Smooth muscle cell (in vitro differentiated cells): ENCODE data around the gene DNAAF8. TPM values are rescaled to one million over a fixed set of nuclear protein-coding genes. Genes with fewer than 3 reads are reported as not detected.

ENCODE experiments used
- DNase-seq: peaks from one replicate; lab custom pipeline; 2025; ENCODE audit not compliant: unreplicated experiment; lab: John Stamatoyannopoulos, UW
- H2AFZ ChIP-seq: fragments of 200-600 bp; sonication (generic); 2 replicates; pipeline ENCODE4 v1.6.0; 2016; ENCODE audit warnings: antibody characterized with exemption, low read depth, mild to moderate bottlenecking
- H3F3A ChIP-seq: fragments of 200-600 bp; sonication (generic); 2 replicates; pipeline ENCODE4 v1.6.0; 2017; ENCODE audit warnings: antibody characterized with exemption, low read depth
- H3K27ac ChIP-seq: fragments of 200-600 bp; sonication (generic); 2 replicates; pipeline ENCODE4 v1.5.1; 2016; ENCODE audit warnings: low read depth, mild to moderate bottlenecking
- H3K27me3 ChIP-seq: fragments of 200-600 bp; sonication (generic); 2 replicates; pipeline ENCODE4 v1.6.1; 2016; ENCODE audit warnings: low read depth, mild to moderate bottlenecking
- H3K36me3 ChIP-seq: fragments of 200-600 bp; sonication (generic); 2 replicates; pipeline ENCODE4 v1.5.1; 2016; ENCODE audit warnings: low read depth
- H3K4me1 ChIP-seq: fragments of 200-600 bp; sonication (generic); 2 replicates; pipeline ENCODE4 v1.5.1; 2016; ENCODE audit warnings: low read depth
- H3K4me2 ChIP-seq: fragments of 200-600 bp; sonication (generic); 2 replicates; pipeline ENCODE4 v1.6.0; 2016; ENCODE audit warnings: mild to moderate bottlenecking
- H3K4me3 ChIP-seq: fragments of 200-600 bp; sonication (generic); 2 replicates; pipeline ENCODE4 v1.5.1; 2016; ENCODE audit warnings: mild to moderate bottlenecking
- H3K79me2 ChIP-seq: fragments of 200-600 bp; sonication (generic); 2 replicates; pipeline ENCODE4 v1.6.0; 2016; ENCODE audit warnings: low read depth, mild to moderate bottlenecking
- H3K9ac ChIP-seq: fragments of 200-600 bp; sonication (generic); 2 replicates; pipeline ENCODE4 v1.6.0; 2016; ENCODE audit warnings: low read depth
- H3K9me3 ChIP-seq: fragments of 200-600 bp; sonication (generic); replicated peaks from 2 replicates; pipeline ENCODE4 v1.5.1; 2016; ENCODE audit warnings: low read depth
- H4K20me1 ChIP-seq: fragments of 200-600 bp; sonication (generic); 2 replicates; pipeline ENCODE4 v1.6.0; 2016; ENCODE audit warnings: low read depth
- WGBS: methylation state at CpG from one replicate; pipeline ENCODE4 v1.1.7; 2016; ENCODE audit warnings: low lambda C conversion rate; 5-methylcytosine and 5-hydroxymethylcytosine counted together
- polyA plus RNA-seq: library from polyadenylated mRNA; unstranded; fragments of >200 nt; fragmentation: Nextera tagmentation; extraction: Ambion mirVana; gene quantifications from 2 replicates; pipeline ENCODE4 v1.2.1, GENCODE V29; 2016
- total RNA-seq: library from RNA; depleted of rRNA; stranded (reverse); fragments of >200 nt; gene quantifications from 2 replicates; pipeline ENCODE4 v1.2.3, GENCODE V29; 2014
- TF ChIP-seq, protein P1 (sequence below): fragments of 200-600 bp; sonication (generic); IDR thresholded peaks from 2 replicates; pipeline ENCODE4 v1.5.1; 2017; ENCODE audit warnings: borderline replicate concordance, mild to moderate bottlenecking, antibody characterized with exemption; ENCODE audit not compliant: insufficient read depth, poor library complexity, severe bottlenecking

Gene DNAAF8
- total and polyA plus RNA-seq, 2 experiments from 2014 or later, result 2.9 TPM; not detected in 1

DNA sequence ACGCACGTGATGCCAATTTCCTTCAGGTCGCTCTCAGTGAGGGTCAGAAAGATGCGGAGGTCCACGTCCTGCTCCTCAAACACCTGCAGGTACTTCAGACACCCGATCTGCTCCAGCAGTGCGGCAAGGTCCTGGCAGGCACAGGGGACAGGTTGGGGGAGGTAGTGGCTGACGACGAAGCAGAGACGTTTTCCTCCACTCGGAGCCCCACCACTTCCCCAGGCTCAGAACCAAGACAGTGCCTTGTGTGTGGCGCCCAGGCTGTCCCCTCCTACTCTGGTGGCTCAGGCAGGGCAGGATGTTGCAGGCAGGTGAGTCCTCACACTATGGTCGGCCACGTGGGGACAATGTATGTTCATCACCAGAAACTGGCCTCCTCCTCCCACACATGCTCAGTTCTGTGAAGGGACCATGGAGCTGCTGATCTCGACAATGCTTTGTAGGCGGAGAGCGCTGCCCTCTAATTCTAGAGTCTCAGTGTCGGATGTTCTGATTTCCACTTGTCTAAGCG, 35.2 kb upstream of the DNAAF8 start:
- Histone ChIP-seq H3K79me2 (no peaks in the 10 kb centered on the region), H4K20me1 (peaks cover 12% of the 10 kb centered on the region), H3K9ac (no peak overlapping the region), H3F3A (no peaks in the 10 kb centered on the region), H3K27me3 (no peaks in the 10 kb centered on the region), H3K9me3 (no peaks in the 10 kb centered on the region), H3K27ac (no peak overlapping the region), H3K4me2 (no peak overlapping the region), H2AFZ (no peak overlapping the region), H3K4me1 (no peaks in the 10 kb centered on the region), H3K36me3 (no peaks in the 10 kb centered on the region), H3K4me3 (no peak overlapping the region)
- DNase-seq, result no peak
- TF ChIP-seq, protein P1, sequence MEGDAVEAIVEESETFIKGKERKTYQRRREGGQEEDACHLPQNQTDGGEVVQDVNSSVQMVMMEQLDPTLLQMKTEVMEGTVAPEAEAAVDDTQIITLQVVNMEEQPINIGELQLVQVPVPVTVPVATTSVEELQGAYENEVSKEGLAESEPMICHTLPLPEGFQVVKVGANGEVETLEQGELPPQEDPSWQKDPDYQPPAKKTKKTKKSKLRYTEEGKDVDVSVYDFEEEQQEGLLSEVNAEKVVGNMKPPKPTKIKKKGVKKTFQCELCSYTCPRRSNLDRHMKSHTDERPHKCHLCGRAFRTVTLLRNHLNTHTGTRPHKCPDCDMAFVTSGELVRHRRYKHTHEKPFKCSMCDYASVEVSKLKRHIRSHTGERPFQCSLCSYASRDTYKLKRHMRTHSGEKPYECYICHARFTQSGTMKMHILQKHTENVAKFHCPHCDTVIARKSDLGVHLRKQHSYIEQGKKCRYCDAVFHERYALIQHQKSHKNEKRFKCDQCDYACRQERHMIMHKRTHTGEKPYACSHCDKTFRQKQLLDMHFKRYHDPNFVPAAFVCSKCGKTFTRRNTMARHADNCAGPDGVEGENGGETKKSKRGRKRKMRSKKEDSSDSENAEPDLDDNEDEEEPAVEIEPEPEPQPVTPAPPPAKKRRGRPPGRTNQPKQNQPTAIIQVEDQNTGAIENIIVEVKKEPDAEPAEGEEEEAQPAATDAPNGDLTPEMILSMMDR, result no peak
- 98% methylated on average over 18 of the region's 19 CpGs for whole genome bisulfite sequencing

DNA sequence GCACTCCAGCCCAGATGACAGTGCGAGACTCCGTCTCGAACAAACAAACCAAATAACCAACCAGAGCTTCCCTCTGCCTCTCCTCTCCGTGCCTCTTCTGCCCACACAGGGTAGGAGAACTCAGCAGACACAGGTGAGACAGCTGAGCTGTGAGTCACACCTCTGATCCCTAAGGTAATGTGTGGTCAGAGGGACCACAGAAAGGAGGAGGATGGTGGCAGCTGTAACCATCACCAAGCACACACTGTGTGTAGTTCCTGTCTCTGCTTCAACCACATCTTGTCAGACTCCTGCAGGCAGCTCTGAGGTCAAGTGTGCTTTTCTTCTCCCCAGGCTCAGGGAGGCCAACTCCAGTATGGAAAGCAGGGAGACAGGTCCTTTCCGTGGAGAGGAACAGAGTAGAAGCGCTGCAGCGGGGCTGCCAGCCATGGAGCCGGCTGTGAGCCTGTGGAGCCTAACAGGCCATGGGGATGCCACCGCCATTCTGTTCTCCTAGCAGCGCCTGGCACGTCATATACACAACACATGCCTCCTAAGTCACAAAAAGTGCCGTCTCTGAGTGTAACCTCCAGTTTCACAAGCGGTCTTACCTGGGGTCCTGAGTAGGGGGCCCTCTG, 33.8 kb upstream of the DNAAF8 start:
- Histone ChIP-seq H4K20me1 (peaks cover 7% of the 10 kb centered on the region), H3K27ac (no peak overlapping the region), H2AFZ (no peak overlapping the region), H3K79me2 (no peaks in the 10 kb centered on the region), H3K27me3 (no peaks in the 10 kb centered on the region), H3K4me2 (no peak overlapping the region), H3K4me1 (no peaks in the 10 kb centered on the region), H3K4me3 (no peak overlapping the region), H3K9ac (no peak overlapping the region), H3K36me3 (no peaks in the 10 kb centered on the region), H3F3A (no peaks in the 10 kb centered on the region), H3K9me3 (no peaks in the 10 kb centered on the region)
- TF ChIP-seq, protein P1, result no peak
- 93% methylated on average over 13 of the region's 13 CpGs for WGBS
- DNase-seq, result no peak

DNA sequence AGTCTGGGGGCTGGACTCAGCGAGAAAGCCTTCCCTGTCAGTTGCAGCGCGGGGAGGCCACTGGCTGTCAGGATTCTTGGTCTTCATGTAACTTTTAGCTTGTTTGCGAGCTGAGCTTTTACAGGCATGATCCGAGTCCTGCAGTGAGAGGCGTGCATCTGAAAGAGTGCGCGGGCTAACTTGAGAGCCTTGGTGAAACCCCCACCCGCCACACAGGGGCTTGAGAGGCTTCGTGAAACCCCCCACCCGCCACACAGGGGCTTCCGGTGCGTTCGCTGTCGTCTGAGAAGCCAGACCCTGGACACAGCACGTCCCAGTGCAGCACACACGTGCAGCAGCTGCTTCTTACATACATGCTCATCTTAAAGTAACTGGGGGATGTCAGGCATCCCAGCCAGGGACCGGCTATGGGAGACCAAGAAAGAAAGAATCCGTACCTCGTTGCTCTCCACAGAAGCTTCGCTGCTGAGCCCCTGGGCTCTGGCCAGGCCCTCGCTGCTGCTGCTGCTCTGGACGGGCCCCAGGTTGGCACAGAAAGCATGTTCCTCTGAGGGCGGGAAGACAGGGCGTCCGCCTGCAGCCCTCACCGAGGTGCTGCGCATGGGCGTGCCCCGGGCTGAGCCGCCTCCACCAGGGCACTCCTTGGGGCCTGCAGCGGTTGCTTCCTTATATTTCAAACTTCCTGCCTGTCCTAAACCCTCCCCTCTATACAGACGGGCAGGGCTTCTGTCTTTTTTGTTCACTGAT, 33.2 kb upstream of the DNAAF8 start:
- TF ChIP-seq, protein P1, result no peak
- Histone ChIP-seq H3K4me2 (no peak overlapping the region), H3F3A (no peaks in the 10 kb centered on the region), H2AFZ (no peak overlapping the region), H3K4me3 (no peak overlapping the region), H3K27ac (no peak overlapping the region), H3K9ac (no peak overlapping the region), H4K20me1 (peaks cover 7% of the 10 kb centered on the region), H3K9me3 (no peaks in the 10 kb centered on the region), H3K27me3 (no peaks in the 10 kb centered on the region), H3K4me1 (no peaks in the 10 kb centered on the region), H3K36me3 (no peaks in the 10 kb centered on the region), H3K79me2 (no peaks in the 10 kb centered on the region)
- no peak for DNase-seq
- 93% methylated on average over 33 of the region's 33 CpGs for WGBS
